T-helper 1 cell treated with Interleukin-12 subunit alpha and Interleukin-12 subunit beta and Interleukin-4 antibody, amounts not matched to agents 30 μg/mL and 1 μg/mL, for 36 hours (primary cell): Measurements from ENCODE around the gene RRN3.
"Not testable (repeated sequence)": the region's sequence is repeated elsewhere in the genome, so short reads cannot be mapped to it uniquely, and the experiment has no call there.

Experiments used
- H3K27ac Mint-ChIP-seq: one replicate; pipeline ENCODE4 v1.8.0; 2021; ENCODE audit warnings: mild to moderate bottlenecking, mixed read lengths
- H3K27me3 Mint-ChIP-seq: one replicate; pipeline ENCODE4 v1.8.0; 2021; ENCODE audit warnings: low read depth, mixed read lengths
- H3K36me3 Mint-ChIP-seq: one replicate; pipeline ENCODE4 v1.8.0; 2021; ENCODE audit warnings: low read depth, mixed read lengths
- H3K4me1 Mint-ChIP-seq: one replicate; pipeline ENCODE4 v1.8.0; 2021; ENCODE audit warnings: low read depth, mixed read lengths
- H3K4me3 Mint-ChIP-seq: one replicate; pipeline ENCODE4 v1.8.0; 2021; ENCODE audit warnings: mild to moderate bottlenecking, moderate library complexity, mixed read lengths
- H3K9me3 Mint-ChIP-seq: one replicate; pipeline ENCODE4 v1.8.0; 2021; ENCODE audit warnings: mixed read lengths

RRN3 gene

GRCh38 chr16:15065961-15066360 lies 28.1 kb downstream of the RRN3 start:
- peaks cover 28% of the 10 kb centered on the region for H3K36me3 Mint-ChIP-seq
- not testable (repeated sequence) for H3K4me3 Mint-ChIP-seq, H3K27ac Mint-ChIP-seq, H3K9me3 Mint-ChIP-seq, H3K27me3 Mint-ChIP-seq, H3K4me1 Mint-ChIP-seq

- peaks cover 40% of the 10 kb centered on the region for H3K36me3 Mint-ChIP-seq
- H3K4me1 Mint-ChIP-seq, H3K27ac Mint-ChIP-seq, H3K9me3 Mint-ChIP-seq, H3K27me3 Mint-ChIP-seq, H3K4me3 Mint-ChIP-seq: not testable (repeated sequence)
These were observed 31.8 kb downstream of the RRN3 start for GRCh38 chr16:15062085-15062810.

GRCh38 chr16:15059324-15059723 lies 34.7 kb downstream of the RRN3 start:
- Mint-ChIP-seq H3K27me3 (no peaks in the 10 kb centered on the region), H3K9me3 (no peaks in the 10 kb centered on the region), H3K27ac (no peak overlapping the region), H3K36me3 (peaks cover 34% of the 10 kb centered on the region), H3K4me3 (no peak overlapping the region), H3K4me1 (peaks cover 20% of the 10 kb centered on the region)

DNA sequence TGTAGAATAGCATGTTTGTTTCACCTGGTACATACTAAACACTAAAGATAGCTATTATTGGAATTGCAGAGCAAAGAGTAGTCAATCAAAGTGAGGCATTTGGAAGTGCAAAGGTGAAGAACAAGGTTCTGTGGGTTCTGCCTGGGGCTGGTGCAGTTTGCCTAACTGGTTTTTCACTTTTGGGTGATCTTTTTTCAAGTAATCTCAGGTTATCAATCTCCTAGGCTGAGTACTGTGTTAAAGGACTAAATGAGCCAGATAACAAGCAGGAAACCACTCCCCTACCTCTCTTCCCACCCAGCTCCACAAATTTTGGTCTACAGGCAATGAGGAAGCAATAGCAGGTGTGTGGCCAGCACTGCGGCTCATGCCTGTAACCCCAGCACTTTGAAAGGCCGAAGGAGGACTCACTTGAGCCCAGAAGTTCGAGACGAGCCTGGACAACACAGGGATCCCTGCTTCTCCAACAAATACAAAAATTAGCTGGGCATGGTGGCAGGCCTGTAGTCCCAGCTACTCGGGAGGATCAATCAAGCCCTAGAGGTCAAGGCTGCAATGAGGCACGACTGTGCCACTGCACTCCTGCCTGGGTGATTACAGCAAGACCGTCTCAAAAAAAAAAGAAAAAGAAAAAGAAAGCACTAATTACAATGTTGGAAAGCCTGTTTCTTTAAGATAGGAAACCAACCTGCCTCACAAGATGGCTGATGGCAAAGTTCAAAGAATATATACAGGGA lies 36.2 kb downstream of the RRN3 start:
- Mint-ChIP-seq H3K4me3 (no peak overlapping the region), H3K36me3 (peaks cover 30% of the 10 kb centered on the region), H3K4me1 (peaks cover 26% of the 10 kb centered on the region), H3K27me3 (no peaks in the 10 kb centered on the region), H3K9me3 (no peaks in the 10 kb centered on the region), H3K27ac (no peak overlapping the region)

DNA sequence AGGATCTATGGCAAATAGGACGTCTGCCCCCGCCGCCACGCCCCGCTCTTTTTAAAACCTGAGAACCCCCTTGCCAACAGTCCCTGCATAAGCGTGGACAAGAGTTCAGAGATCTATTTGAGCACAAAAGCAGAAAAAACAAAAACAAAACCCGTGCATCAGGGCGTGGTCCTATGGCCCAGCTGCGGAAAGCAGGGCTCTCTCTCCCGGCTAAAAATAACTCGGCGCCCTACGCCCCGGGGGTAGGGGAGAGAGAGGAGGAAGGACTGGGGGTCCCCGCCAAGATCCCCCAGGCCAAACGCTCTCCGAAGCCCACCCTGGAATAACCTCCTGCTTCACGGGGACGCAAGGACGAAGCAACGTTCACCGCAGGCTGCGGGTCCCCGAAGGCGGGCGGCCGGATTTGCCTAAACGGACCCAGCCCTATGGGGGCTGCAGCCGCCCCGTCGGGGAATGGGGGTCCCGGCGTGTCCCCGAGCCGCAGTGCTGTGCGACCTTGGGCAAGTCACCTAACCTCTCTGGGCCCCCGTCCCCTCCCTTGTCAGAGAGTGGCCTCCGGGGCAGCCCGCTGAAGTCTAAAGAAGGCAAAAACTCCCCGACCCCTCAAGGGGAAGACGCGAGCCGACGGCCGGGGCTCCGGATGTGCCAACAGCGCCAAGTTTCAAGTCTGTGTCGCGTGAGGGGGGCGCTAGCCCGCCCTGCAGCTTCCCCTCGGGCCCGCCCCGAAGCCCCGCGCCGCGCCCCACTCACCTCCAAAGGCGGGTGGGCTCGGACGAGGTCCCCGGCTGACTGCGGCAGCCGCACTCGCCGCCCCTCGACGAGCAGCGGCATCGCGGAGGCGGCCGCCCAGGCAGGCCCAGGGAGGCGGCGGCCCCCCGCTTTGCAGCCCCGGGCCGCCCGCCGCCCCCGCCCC lies 38.7 kb downstream of the RRN3 start:
- Mint-ChIP-seq H3K27ac (peak overlapping the region; percentile 78), H3K4me1 (peaks cover 20% of the 10 kb centered on the region), H3K27me3 (no peaks in the 10 kb centered on the region), H3K4me3 (peak overlapping the region; percentile 91), H3K9me3 (no peaks in the 10 kb centered on the region), H3K36me3 (peaks cover 12% of the 10 kb centered on the region)

DNA sequence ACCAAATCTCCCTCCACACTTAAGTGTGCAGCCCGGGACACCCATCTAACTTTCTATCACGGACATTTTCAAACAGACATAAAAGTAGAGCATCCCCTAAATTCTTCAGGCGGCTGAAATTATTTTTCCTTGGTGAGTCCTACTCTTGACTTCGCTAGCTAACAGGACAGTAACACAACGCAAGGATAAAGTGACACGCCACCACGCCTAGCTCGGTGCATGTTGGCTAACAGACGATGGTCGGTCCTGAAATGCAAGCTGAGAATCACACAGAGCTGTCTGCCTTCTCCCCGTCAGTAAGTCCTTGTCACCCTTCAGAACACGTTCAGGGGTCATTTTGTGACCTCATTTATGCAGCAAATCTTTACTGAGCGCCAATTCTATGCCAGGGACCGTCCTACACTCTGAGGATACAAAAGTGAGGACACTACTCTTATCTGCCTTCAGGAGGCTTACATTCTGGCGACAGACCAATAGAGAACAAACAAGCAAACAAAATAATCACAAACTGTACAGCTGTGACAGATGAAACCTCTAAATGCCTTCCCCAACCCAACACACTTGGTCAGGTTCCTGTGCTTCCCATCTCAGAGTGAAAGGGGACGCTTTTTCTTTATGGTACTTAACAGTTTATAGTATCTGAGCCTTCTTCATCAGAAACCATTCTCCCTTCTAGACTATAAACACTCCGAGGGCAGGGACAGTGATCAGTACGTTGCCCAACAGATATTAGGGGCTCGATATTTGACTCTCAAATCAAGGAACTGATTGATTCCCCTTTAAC lies 39.5 kb downstream of the RRN3 start:
- H3K4me1 Mint-ChIP-seq = peaks cover 20% of the 10 kb centered on the region
- peak overlapping the region; percentile 78 for H3K27ac Mint-ChIP-seq
- H3K36me3 Mint-ChIP-seq = peaks cover 6% of the 10 kb centered on the region
- H3K27me3 Mint-ChIP-seq = no peaks in the 10 kb centered on the region
- peak overlapping the region; percentile 91 for H3K4me3 Mint-ChIP-seq
- H3K9me3 Mint-ChIP-seq = no peaks in the 10 kb centered on the region

DNA sequence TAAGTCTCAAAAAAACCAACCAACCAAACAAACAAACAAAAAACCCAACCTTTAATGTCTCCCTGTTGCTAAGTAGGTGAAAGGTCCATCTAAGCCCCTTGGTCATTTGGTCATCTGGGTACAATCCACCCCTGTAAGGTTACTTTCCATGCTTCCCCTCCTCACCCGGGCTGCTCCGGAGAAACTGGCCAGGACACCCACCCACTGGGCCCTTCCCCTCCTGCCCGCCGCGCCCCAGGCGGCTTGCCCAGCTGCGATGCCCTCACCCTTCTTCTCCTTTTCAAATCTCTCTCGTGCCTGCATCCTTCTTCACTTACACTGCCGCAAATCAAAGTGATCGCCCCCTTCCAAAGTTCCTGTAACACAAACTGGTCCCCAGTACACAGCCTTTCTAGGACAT lies 40.2 kb downstream of the RRN3 start:
- Mint-ChIP-seq H3K4me1 (peaks cover 20% of the 10 kb centered on the region), H3K36me3 (peaks cover 2% of the 10 kb centered on the region), H3K27me3 (no peaks in the 10 kb centered on the region), H3K27ac (peak overlapping the region; percentile 2), H3K4me3 (peak overlapping the region; percentile 91), H3K9me3 (no peaks in the 10 kb centered on the region)

- Mint-ChIP-seq H3K27ac (no peak overlapping the region), H3K36me3 (no peaks in the 10 kb centered on the region), H3K4me1 (peaks cover 20% of the 10 kb centered on the region), H3K9me3 (no peaks in the 10 kb centered on the region), H3K27me3 (no peaks in the 10 kb centered on the region), H3K4me3 (no peak overlapping the region)
These were observed 41.2 kb downstream of the RRN3 start for GRCh38 chr16:15052747-15053476.

GRCh38 chr16:15051387-15051951 lies 42.6 kb downstream of the RRN3 start:
- Mint-ChIP-seq H3K4me1 (peaks cover 17% of the 10 kb centered on the region), H3K27ac (no peak overlapping the region), H3K27me3 (no peaks in the 10 kb centered on the region), H3K9me3 (no peaks in the 10 kb centered on the region), H3K36me3 (peaks cover 7% of the 10 kb centered on the region), H3K4me3 (no peak overlapping the region)

DNA sequence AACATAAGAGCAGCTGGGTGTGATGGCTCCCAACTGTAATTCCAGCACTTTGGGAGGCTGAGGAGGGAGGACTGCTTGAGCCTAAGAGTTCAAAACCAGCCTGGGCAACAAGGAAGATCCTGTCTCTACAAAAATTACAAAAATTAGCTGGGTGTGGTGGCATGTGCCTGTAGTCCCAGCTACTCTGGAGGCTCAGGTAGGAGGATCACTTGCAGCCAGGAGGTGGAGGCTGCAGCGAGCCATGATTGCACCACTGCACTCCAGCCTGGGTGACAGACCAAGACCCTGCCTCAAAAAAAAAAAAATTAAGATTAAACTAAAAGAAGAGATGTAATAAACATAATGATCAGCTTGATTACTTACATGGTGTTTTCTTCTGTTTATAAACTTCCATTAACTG lies 43.6 kb downstream of the RRN3 start:
- not testable (repeated sequence) for H3K4me3 Mint-ChIP-seq, H3K27me3 Mint-ChIP-seq, H3K9me3 Mint-ChIP-seq, H3K27ac Mint-ChIP-seq, H3K36me3 Mint-ChIP-seq
- peaks cover 14% of the 10 kb centered on the region for H3K4me1 Mint-ChIP-seq

DNA sequence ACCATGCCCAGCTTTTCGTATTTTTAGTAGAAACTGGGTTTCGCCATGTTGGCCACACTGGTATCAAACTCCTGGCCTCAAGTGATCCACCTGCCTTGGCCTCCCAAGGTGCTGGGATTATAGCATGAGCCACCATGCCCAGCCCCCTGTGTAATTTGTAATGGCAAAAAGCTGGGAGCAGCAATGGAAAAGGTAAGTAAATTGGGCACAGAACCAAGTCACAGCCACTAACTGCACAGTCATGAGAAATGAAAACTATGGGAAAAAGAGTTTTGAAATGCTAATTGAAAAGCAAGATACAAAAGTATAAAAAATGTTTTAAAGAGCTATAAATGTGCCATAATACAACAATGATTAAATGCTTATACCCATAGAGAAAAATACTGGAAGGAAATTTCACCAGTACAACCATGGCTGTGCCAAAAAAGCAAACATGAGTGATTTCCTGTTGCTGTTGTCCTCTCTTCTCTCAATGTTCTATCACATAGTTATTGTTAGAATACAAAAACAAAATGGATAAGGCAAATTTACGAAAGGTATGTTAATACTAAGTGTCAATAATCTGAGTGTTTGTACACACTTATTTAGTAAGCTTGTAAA lies 44.4 kb downstream of the RRN3 start:
- Mint-ChIP-seq H3K27ac (no peak overlapping the region), H3K9me3 (no peaks in the 10 kb centered on the region), H3K36me3 (peaks cover 7% of the 10 kb centered on the region), H3K27me3 (no peaks in the 10 kb centered on the region), H3K4me1 (peaks cover 9% of the 10 kb centered on the region), H3K4me3 (no peak overlapping the region)

DNA sequence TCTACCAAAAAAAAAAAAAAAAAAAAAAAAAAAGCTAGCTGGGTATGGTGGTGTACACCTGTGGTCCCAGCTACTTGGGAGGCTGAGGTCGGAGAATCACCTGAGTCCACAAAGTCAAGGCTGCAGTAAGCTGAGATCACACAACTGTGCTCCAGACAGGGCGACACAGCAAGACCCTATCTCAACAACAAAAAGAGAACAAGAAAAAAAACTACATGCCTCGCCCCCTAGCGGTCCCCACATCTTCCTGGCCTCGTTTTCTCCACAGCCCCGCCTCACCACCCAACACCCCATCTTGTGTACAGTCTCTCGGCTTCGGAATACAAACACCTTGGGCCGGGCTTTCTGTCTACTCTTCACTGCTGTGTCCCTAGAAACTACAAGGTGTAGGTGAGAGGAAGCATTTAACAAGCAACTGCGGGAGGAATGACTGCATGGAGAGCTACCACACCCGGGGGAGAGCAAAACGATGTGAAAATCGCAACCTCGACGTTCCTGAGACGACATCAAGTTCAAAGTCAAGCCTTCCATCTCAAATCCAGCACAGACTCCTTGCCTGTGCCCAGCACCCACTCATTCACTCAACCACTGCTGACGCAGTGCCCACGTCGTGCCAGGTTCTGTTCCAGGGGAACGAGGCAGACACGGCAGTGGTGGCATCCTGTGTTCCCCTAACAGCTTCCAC lies 47.2 kb downstream of the RRN3 start:
- Mint-ChIP-seq H3K4me1 (no peaks in the 10 kb centered on the region), H3K9me3 (no peaks in the 10 kb centered on the region), H3K27ac (no peak overlapping the region), H3K4me3 (no peak overlapping the region), H3K27me3 (no peaks in the 10 kb centered on the region), H3K36me3 (peaks cover 14% of the 10 kb centered on the region)

DNA sequence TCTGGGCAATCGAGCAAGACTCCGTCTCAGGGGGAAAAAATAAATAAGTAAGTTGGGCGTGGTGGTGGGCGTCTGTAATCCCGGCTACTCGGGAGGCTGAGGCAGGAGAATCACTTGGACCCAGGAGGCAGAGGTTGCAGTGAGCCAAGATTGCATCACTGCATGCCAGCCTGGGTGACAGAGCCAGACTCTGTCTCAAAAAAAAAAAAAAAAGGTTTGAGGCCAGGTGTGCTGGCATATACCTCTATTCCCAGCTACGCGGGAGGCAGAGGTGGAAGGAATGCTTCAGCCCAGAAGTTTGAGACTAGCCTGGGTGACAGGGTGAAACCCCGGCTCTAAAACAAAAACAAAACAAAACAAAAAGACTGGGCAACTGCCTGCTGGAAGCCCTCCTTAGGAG lies 48.8 kb downstream of the RRN3 start:
- H3K9me3 Mint-ChIP-seq, H3K4me3 Mint-ChIP-seq, H3K4me1 Mint-ChIP-seq, H3K27me3 Mint-ChIP-seq, H3K27ac Mint-ChIP-seq: not testable (repeated sequence)
- peaks cover 14% of the 10 kb centered on the region for H3K36me3 Mint-ChIP-seq
